Left ventricle myocardium inferior (tissue), 1 donor: ENCODE measurements around the gene ENPP7. TPM values are rescaled to one million over a fixed set of nuclear protein-coding genes. Genes with fewer than 3 reads are reported as not detected.
"Not testable (repeated sequence)": the region's sequence is repeated elsewhere in the genome, so short reads cannot be mapped to it uniquely, and the experiment has no call there.

ENCODE experiments used
- DNase-seq: peaks from one replicate; pipeline ENCODE4 v3.0.0-alpha.2; 2020
- H3K27ac ChIP-seq: fragments of 200-600 bp; replicated peaks from 2 replicates; pipeline ENCODE4 v1.8.0; 2021
- H3K27me3 ChIP-seq: fragments of 200-600 bp; 2 replicates; pipeline ENCODE4 v1.8.0; 2021; ENCODE audit warnings: low read depth
- H3K36me3 ChIP-seq: fragments of 200-600 bp; 2 replicates; pipeline ENCODE4 v1.8.0; 2021
- H3K4me1 ChIP-seq: fragments of 200-600 bp; 2 replicates; pipeline ENCODE4 v1.8.0; 2021
- H3K4me3 ChIP-seq: fragments of 200-600 bp; 2 replicates; pipeline ENCODE4 v1.8.0; 2021; ENCODE audit warnings: mild to moderate bottlenecking, moderate library complexity
- H3K9me3 ChIP-seq: fragments of 200-600 bp; replicated peaks from 2 replicates; pipeline ENCODE4 v1.8.0; 2021
- intact Hi-C: fragments of 100-400 bp; cut with micrococcal nuclease; formaldehyde crosslinking; loops from one replicate; pipeline ENCODE4 v1.11.0; 2022
- total RNA-seq: library from RNA; stranded (reverse); fragmentation: NEBNext Ultra II Directional; extraction: Animal tissue kit (Norgen Biotek cat#: 25700); gene quantifications from one replicate; pipeline ENCODE4 v1.2.1, GENCODE V29; 2021
- TF ChIP-seq, protein P1 (sequence below): fragments of 200-600 bp; IDR thresholded peaks from 2 replicates; pipeline ENCODE4 v1.8.0; 2021; ENCODE audit warnings: antibody characterized with exemption, mild to moderate bottlenecking, borderline replicate concordance
- donor health status: DM: no; HTN: yes; CAD: no; lungs with severe emphysema.

ENPP7 gene
- total RNA-seq, 1 donor from 2014 or later: not detected

DNA sequence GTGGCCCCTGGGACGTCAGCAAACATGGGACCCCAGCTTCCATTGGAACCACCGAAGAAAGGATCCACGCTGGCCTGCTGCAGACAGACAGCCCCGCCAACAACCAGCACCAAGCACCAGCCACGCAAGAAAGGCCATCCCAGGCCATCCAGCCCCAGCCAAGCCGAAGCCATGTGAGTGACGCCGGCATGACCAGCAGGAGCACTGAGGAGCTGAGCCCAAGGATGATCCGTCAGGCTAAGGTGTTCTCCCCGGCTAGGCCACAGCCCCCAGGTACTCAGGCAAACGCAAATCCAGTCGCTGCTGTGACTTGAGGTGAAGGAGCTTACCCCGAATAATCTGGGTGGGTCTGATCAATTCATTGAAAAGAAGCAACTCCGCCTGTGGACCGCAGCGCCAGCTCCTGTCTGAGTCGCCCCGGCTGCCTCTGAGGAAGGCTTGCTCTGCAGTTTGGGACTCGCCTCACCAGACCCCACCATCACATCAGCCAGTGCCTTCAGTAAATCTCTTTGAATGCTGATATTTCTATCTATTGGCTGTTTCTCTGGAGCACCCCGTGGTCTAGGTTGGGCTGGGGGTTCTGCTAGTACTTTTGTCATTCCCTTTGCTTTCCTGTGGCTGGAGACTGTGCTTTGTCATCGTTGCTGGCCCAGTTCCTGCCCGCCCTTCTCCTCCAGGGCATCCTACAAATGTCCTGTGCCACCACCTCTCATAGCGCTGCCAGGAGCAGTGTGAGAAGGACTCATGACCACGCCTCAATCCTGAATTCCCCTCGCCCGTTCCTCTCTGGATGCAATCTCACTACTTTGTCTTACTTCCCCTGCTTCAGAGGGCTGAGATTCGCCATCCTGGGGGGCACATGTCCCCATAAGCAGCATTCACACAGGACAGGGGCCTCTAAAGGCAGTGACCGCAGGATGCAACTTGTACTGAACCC, 39.1 kb downstream of the ENPP7 start:
- Histone ChIP-seq H3K4me3 (no peak overlapping the region), H3K27me3 (peaks cover 74% of the 10 kb centered on the region), H3K36me3 (no peaks in the 10 kb centered on the region), H3K4me1 (no peaks in the 10 kb centered on the region), H3K9me3 (no peaks in the 10 kb centered on the region), H3K27ac (no peak overlapping the region)
- DNase-seq: no peak
- TF ChIP-seq, protein P1, sequence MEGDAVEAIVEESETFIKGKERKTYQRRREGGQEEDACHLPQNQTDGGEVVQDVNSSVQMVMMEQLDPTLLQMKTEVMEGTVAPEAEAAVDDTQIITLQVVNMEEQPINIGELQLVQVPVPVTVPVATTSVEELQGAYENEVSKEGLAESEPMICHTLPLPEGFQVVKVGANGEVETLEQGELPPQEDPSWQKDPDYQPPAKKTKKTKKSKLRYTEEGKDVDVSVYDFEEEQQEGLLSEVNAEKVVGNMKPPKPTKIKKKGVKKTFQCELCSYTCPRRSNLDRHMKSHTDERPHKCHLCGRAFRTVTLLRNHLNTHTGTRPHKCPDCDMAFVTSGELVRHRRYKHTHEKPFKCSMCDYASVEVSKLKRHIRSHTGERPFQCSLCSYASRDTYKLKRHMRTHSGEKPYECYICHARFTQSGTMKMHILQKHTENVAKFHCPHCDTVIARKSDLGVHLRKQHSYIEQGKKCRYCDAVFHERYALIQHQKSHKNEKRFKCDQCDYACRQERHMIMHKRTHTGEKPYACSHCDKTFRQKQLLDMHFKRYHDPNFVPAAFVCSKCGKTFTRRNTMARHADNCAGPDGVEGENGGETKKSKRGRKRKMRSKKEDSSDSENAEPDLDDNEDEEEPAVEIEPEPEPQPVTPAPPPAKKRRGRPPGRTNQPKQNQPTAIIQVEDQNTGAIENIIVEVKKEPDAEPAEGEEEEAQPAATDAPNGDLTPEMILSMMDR: no peak
- intact Hi-C loops: no loop called here

DNA sequence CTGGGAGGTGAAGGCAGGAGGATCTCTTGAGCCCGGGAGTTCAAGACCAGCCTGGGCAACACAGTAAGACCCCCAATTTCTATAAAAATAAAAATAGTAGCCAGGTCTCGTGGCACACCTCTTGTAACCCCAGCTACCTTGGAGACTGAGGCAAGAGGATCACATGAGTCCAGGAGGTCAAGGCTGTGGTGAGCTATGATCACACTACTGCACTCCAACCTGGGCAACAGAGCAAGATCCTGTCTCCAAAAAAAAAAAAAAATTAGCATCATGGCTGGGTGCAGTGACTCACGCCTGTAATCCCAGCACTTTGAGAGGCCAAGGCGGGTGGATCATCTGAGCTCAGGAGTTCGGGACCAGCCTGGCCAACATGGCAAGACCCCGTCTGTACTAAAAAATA, 40.5 kb downstream of the ENPP7 start:
- H3K4me3 ChIP-seq: no peak overlapping the region
- TF ChIP-seq, protein P1: no peak
- DNase-seq: no peak
- H3K4me1 ChIP-seq: peaks cover under 1% of the 10 kb centered on the region
- H3K27ac ChIP-seq: no peak overlapping the region
- intact Hi-C loops: no loop called here
- no peaks in the 10 kb centered on the region for H3K9me3 ChIP-seq
- no peaks in the 10 kb centered on the region for H3K36me3 ChIP-seq
- H3K27me3 ChIP-seq: peaks cover 77% of the 10 kb centered on the region

DNA sequence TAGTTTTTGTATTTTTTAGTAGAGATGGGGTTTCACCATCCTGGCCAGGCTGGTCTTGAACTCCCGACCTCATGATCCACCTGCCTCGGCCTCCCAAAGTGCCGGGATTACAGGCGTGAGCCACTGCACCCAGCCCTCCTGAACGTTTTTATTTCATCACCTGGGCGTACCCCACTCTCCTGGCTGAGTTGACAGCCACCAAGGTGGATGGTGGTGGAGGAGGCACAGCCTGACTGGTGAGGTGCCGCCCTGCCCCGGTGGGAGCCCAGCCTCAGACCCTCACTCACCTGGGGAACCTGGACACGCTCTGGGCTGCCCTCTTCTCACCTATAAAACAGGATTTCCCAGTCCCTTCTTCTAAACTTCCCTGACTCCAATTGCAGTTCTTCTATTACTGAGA, 42.0 kb downstream of the ENPP7 start:
- H3K4me3 ChIP-seq, H3K9me3 ChIP-seq, H3K36me3 ChIP-seq, intact Hi-C loops, H3K27ac ChIP-seq, DNase-seq: not testable (repeated sequence)
- Histone ChIP-seq H3K27me3 (peaks cover 85% of the 10 kb centered on the region), H3K4me1 (peaks cover 13% of the 10 kb centered on the region)

DNA sequence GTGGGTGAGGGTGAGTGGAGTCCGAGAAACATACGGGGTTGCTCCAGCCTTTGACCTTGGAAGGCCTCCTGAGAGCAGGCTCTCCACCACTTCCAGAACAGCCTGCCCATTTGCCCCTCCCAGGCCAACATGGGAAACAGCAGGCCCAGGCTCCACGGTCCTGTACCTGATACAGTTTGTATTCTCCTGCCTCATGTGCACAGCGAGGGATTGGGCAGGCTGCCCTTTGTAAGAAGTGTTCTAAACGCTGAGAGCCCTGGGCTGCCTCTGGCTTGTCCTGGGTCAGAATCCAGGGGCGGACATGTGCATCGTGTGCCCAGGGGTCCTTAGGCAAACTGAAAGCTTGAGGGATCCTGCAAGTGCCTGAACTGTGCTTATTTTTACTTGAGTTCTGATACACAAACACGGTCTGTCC, 43.8 kb downstream of the ENPP7 start:
- no peak overlapping the region for H3K4me3 ChIP-seq
- H3K4me1 ChIP-seq: peaks cover 29% of the 10 kb centered on the region
- no peak for DNase-seq
- peaks cover 89% of the 10 kb centered on the region for H3K27me3 ChIP-seq
- H3K36me3 ChIP-seq: no peaks in the 10 kb centered on the region
- intact Hi-C loops: no loop called here
- TF ChIP-seq, protein P1: no peak
- H3K9me3 ChIP-seq: no peaks in the 10 kb centered on the region
- no peak overlapping the region for H3K27ac ChIP-seq

DNA sequence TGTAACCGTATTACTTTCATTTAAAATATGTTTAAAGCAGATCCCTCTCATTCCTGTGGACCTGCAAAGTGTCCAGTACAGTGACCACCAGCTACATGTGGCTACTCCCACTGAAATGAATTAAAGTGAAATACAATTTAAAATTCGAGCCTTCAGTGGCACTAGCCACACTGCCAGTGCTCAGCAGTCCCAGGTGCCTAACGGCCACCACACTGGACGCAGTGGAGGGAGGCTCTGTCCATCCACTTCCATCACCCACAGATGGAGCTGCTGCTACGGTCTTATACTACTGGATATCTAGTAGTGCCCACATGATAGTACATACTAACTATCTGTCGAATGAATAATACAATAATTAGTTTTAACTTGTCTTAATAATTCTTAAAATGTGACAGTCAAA, 44.9 kb downstream of the ENPP7 start:
- TF ChIP-seq, protein P1: no peak
- Histone ChIP-seq H3K27me3 (peaks cover 81% of the 10 kb centered on the region), H3K27ac (no peak overlapping the region), H3K4me3 (no peak overlapping the region), H3K36me3 (no peaks in the 10 kb centered on the region), H3K4me1 (peaks cover 29% of the 10 kb centered on the region), H3K9me3 (no peaks in the 10 kb centered on the region)
- DNase-seq: no peak
- intact Hi-C loops: no loop called here
